KG1 (cell line): Measurements from ENCODE around the gene ZBTB32.
"Not testable (repeated sequence)": the region's sequence is repeated elsewhere in the genome, so short reads cannot be mapped to it uniquely, and the experiment has no call there.

Source experiments
- DNase-seq: peaks from one replicate; lab custom pipeline; 2025; lab: John Stamatoyannopoulos, UW

Gene ZBTB32

GRCh38 chr19:35704218-35704617, at the start of gene ZBTB32:
Gene ZBTB32, plus strand, starts transcription at chr19:35704558. Its CDS starts 10,069 bp downstream, at chr19:35714627.
- no peak for DNase-seq

- not testable (repeated sequence) for DNase-seq
These were observed 49.5 kb upstream of the ZBTB32 start for GRCh38 chr19:35654828-35655227.

- DNase-seq, result no peak
These were observed 48.8 kb upstream of the ZBTB32 start for GRCh38 chr19:35655600-35655999.

- DNase-seq, result no peak
These were observed 47.7 kb upstream of the ZBTB32 start for GRCh38 chr19:35656700-35657099.

GRCh38 chr19:35657904-35658700, 46.3 kb upstream of the ZBTB32 start:
- DNase-seq, result no peak

- no peak for DNase-seq
These were observed 42.4 kb upstream of the ZBTB32 start for GRCh38 chr19:35661995-35662340.

- DNase-seq, result no peak
These were observed 40.4 kb upstream of the ZBTB32 start for GRCh38 chr19:35663981-35664380.

- no peak for DNase-seq
These were observed 39.2 kb upstream of the ZBTB32 start for GRCh38 chr19:35665157-35665556.

GRCh38 chr19:35665604-35666003, 38.8 kb upstream of the ZBTB32 start:
- no peak for DNase-seq

GRCh38 chr19:35666251-35666913, 38.0 kb upstream of the ZBTB32 start, which contains the start of gene UPK1A:
Gene UPK1A, plus strand, starts transcription at chr19:35666517. Its CDS starts 296 bp downstream, at chr19:35666813.
- DNase-seq, result no peak

GRCh38 chr19:35669566-35669965, 34.8 kb upstream of the ZBTB32 start:
- no peak for DNase-seq

GRCh38 chr19:35669974-35670373, 34.4 kb upstream of the ZBTB32 start:
- DNase-seq, result no peak

- no peak for DNase-seq
These were observed 33.7 kb upstream of the ZBTB32 start for GRCh38 chr19:35670686-35671085.

GRCh38 chr19:35671818-35672217, 32.5 kb upstream of the ZBTB32 start:
- DNase-seq, result no peak

- no peak for DNase-seq
These were observed 31.1 kb upstream of the ZBTB32 start for GRCh38 chr19:35673121-35673804.

- no peak for DNase-seq
These were observed 28.7 kb upstream of the ZBTB32 start for GRCh38 chr19:35675589-35676140.

- DNase-seq, result no peak
These were observed 14.5 kb upstream of the ZBTB32 start for GRCh38 chr19:35689836-35690235.

- not testable (repeated sequence) for DNase-seq
These were observed 13.3 kb upstream of the ZBTB32 start for GRCh38 chr19:35691106-35691505.

- DNase-seq, result no peak
These were observed 12.3 kb upstream of the ZBTB32 start for GRCh38 chr19:35692010-35692409.

- DNase-seq, result no peak
These were observed 10.9 kb upstream of the ZBTB32 start for GRCh38 chr19:35693422-35693821.

- peak; percentile 83 for DNase-seq
These were observed 10.3 kb upstream of the ZBTB32 start for GRCh38 chr19:35693835-35694599.
